ENCODE measurements around the gene ANO4.

The ANO4 gene

GRCh38 chr12:101040936-101041335 is 246.4 kb downstream of the ANO4 start:
- no peaks in the 10 kb centered on the region for H3K36me3 ChIP-seq (ENCODE audit: low read length)
- H3K4me2 ChIP-seq (ENCODE audit: low read depth, low read length, poor library complexity, severe bottlenecking), result no peak overlapping the region
- H3F3A ChIP-seq (ENCODE audit: insufficient read depth), result no peaks in the 10 kb centered on the region
- H3K9ac ChIP-seq (ENCODE audit: low read length), result no peak overlapping the region
- H3K27me3 ChIP-seq (ENCODE audit: low read length), result no peaks in the 10 kb centered on the region
- TF ChIP-seq EZH2phosphoT487 (conservative IDR thresholded peaks at IDR 0.05; ENCODE audit: low read length) (no peak), CTCF (IDR thresholded peaks at IDR 0.05; ENCODE audit: insufficient read depth, low read length, poor library complexity, severe bottlenecking) (no peak)
- H4K20me1 ChIP-seq (ENCODE audit: low read depth, low read length), result no peaks in the 10 kb centered on the region
- no peaks in the 10 kb centered on the region for H3K9me2 ChIP-seq (replicated peaks; ENCODE audit: insufficient read depth, low read length)
- no peak overlapping the region for H3K4me3 ChIP-seq (ENCODE audit: insufficient read depth, low read length, poor library complexity, severe bottlenecking)
- H2AFZ ChIP-seq (ENCODE audit: low read depth, low read length, severe bottlenecking), result no peak overlapping the region
- H3K79me2 ChIP-seq (ENCODE audit: insufficient read depth, low read length), result no peaks in the 10 kb centered on the region
- H3K27ac ChIP-seq (ENCODE audit: low read depth, low read length), result no peak overlapping the region
- H3K9me3 ChIP-seq (ENCODE audit: insufficient read depth, low read length), result no peaks in the 10 kb centered on the region

- Histone ChIP-seq H3K4me3 (ENCODE audit: insufficient read depth, low read length, poor library complexity, severe bottlenecking) (no peak overlapping the region), H3K9me3 (ENCODE audit: insufficient read depth, low read length) (no peaks in the 10 kb centered on the region), H3K9ac (ENCODE audit: low read length) (no peak overlapping the region), H3K36me3 (ENCODE audit: low read length) (no peaks in the 10 kb centered on the region), H3K4me2 (ENCODE audit: low read depth, low read length, poor library complexity, severe bottlenecking) (no peak overlapping the region), H3K27me3 (ENCODE audit: low read length) (no peaks in the 10 kb centered on the region), H3K9me2 (replicated peaks; ENCODE audit: insufficient read depth, low read length) (no peaks in the 10 kb centered on the region), H3K79me2 (ENCODE audit: insufficient read depth, low read length) (no peaks in the 10 kb centered on the region), H2AFZ (ENCODE audit: low read depth, low read length, severe bottlenecking) (no peak overlapping the region), H3F3A (ENCODE audit: insufficient read depth) (no peaks in the 10 kb centered on the region), H4K20me1 (ENCODE audit: low read depth, low read length) (no peaks in the 10 kb centered on the region), H3K27ac (ENCODE audit: low read depth, low read length) (no peak overlapping the region)
- TF ChIP-seq CTCF (IDR thresholded peaks at IDR 0.05; ENCODE audit: insufficient read depth, low read length, poor library complexity, severe bottlenecking), result no peak
- no peak for TF ChIP-seq EZH2phosphoT487 (conservative IDR thresholded peaks at IDR 0.05; ENCODE audit: low read length)
Observed at GRCh38 chr12:101042211-101042610, 247.6 kb downstream of the ANO4 start.

GRCh38 chr12:101044512-101045059 is 250.0 kb downstream of the ANO4 start:
- Histone ChIP-seq H3K9me2 (replicated peaks; ENCODE audit: insufficient read depth, low read length) (no peaks in the 10 kb centered on the region), H3K9me3 (ENCODE audit: insufficient read depth, low read length) (no peaks in the 10 kb centered on the region), H2AFZ (ENCODE audit: low read depth, low read length, severe bottlenecking) (no peak overlapping the region), H3K36me3 (ENCODE audit: low read length) (no peaks in the 10 kb centered on the region), H3K79me2 (ENCODE audit: insufficient read depth, low read length) (no peaks in the 10 kb centered on the region), H3K27ac (ENCODE audit: low read depth, low read length) (no peak overlapping the region), H3K4me2 (ENCODE audit: low read depth, low read length, poor library complexity, severe bottlenecking) (no peak overlapping the region), H3K27me3 (ENCODE audit: low read length) (no peaks in the 10 kb centered on the region), H3F3A (ENCODE audit: insufficient read depth) (no peaks in the 10 kb centered on the region), H3K4me3 (ENCODE audit: insufficient read depth, low read length, poor library complexity, severe bottlenecking) (no peak overlapping the region), H4K20me1 (ENCODE audit: low read depth, low read length) (no peaks in the 10 kb centered on the region), H3K9ac (ENCODE audit: low read length) (no peak overlapping the region)
- TF ChIP-seq CTCF (IDR thresholded peaks at IDR 0.05; ENCODE audit: insufficient read depth, low read length, poor library complexity, severe bottlenecking) (no peak), EZH2phosphoT487 (conservative IDR thresholded peaks at IDR 0.05; ENCODE audit: low read length) (no peak)

Measured in SU-DHL-6 (cell line).